Stimulated activated CD8-positive, alpha-beta memory T cell treated with anti-CD3 and anti-CD28 coated beads, Interleukin-12 subunit alpha, Interleukin-12 subunit beta, amount 100 ng/mL, for 24 hours (primary cell): ENCODE measurements around the gene OR10H4.
"Not testable (repeated sequence)": the region's sequence is repeated elsewhere in the genome, so short reads cannot be mapped to it uniquely, and the experiment has no call there.

Source experiments
- DNase-seq: peaks from one replicate; pipeline ENCODE4 v3.0.0-alpha.2; 2020; ENCODE audit errors: extremely low read depth

The OR10H4 gene, protein sequence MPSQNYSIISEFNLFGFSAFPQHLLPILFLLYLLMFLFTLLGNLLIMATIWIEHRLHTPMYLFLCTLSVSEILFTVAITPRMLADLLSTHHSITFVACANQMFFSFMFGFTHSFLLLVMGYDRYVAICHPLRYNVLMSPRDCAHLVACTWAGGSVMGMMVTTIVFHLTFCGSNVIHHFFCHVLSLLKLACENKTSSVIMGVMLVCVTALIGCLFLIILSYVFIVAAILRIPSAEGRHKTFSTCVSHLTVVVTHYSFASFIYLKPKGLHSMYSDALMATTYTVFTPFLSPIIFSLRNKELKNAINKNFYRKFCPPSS

DNA sequence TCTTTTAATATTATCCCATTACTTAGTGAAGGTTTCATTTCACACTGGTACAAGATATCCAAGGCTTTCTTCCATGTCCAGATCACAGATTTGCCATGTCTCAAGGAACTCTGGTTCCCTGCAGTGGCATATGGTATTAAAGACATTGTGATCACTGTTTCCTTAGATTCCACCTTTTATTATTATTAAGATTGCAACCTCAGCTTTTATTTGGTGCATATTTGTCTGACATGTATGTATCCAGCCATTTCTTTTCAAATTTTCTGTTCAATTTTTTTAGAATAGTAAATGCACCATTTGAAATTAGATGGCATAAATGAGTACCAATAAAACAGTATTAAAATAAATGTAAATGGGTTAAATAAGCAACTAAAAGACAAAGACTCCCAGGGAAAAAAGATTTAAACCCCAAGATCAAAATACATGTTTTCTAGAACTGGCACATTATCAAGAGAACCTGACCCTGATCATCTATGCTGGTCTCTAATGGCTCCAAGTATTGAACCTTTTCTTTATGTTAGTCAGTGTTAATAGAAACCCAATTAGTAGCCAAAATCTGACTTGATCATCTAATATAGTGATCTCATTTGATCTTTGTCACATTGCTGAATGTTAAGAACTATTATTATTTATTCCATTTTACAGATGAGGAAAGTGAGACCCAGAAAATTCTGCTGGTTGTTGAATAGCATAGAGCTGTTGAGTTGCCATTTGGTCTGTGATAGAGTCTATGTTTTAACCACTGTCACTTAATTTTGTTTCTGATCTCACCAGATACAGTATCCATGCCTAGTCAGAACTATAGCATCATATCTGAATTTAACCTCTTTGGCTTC is at the start of gene OR10H4:
Gene OR10H4, plus strand, starts transcription at position 786 of the 836 bp plus-strand sequence. Its CDS starts 0 bp downstream, at position 786.
- no peak for DNase-seq

DNA sequence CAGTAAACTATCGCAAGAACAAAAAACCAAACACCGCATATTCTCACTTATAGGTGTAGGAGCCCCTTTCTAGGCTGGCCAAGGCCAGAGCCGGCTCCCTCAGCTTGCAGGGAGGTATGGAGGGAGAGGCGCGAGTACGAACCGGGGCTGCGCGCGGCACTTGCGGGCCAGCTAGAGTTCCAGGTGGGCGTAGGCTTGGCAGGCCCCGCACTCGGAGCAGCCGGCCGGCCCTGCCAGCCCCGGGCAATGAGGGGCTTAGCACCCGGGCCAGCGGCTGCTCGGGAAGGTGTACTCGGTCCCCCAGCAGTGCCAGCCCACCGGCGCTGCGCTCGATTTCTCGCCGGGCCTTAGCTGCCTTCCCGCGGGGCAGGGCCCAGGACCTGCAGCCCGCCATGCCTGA is 49.2 kb upstream of the OR10H4 start:
- DNase-seq: not testable (repeated sequence)

DNA sequence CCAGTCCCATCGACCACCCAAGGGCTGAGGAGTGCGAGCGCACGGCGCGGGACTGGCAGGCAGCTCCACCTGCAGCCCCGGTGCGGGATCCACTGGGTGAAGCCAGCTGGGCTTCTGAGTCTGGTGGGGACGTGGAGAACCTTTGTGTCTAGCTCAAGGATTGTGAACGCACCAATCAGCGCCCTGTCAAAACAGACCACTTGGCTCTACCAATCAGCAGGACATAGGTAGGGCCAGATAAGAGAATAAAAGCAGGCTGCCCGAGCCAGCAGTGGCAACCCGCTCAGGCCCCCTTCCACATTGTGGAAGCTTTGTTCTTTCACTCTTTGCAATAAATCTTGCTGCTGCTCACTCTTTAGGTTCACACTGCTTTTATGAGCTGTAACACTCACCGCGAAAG is 48.8 kb upstream of the OR10H4 start:
- DNase-seq: not testable (repeated sequence)

DNA sequence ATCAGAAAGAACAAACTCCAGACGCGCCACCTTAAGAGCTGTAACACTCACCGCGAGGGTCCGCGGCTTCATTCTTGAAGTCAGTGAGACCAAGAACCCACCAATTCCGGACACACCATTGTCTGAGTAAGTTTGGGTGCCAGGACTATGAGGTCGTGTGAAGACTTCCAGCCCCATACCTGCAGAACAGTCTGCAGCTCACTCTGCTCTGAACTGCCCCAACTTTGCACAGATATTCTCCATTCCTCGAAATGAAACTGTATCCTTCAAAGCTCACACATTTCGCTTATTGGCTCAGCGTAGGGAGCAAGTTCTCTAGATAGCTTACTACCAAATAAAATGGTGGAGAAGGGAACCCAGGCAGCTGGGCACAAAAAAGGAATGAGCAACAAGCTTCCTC is 48.3 kb upstream of the OR10H4 start:
- DNase-seq: no peak

DNA sequence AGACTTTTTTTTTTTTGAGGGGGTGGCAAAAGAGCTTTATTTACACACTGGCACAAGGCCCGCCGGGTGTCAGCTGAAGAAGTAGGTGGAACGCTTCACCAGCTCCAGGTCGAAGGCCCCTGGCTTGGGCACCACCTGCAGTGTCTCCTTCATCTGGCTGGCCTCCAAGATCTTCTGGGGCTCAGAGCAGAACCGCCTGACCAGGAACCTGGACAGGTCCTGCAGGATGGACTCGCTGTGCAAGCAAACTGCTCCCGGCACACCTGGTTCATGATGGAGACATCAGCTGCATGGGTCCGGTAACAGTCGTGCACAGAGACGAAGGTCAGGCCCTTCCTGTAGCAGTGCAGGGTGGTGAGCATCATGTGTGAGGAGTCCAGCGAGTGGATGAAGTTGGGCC is 46.6 kb upstream of the OR10H4 start:
- no peak for DNase-seq

DNA sequence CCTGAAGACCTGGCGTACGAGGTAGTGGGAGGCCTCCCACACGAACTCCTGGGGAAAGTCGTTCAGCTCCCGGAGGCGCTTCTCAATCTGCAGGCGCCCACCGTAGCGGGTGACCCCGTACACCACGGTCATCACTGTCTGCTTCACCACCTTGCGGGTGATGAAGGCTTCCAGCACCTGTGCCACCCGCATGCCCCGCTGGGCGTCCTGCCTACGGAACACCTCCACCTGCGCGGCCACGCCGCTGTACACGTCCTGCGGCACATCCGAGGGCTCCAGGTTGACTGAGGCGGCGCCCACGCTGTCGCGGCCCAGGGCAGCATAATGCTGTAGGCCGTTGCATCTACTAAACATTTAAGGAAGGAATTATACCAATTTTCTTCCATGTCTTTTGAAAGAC is 45.9 kb upstream of the OR10H4 start:
- not testable (repeated sequence) for DNase-seq

DNA sequence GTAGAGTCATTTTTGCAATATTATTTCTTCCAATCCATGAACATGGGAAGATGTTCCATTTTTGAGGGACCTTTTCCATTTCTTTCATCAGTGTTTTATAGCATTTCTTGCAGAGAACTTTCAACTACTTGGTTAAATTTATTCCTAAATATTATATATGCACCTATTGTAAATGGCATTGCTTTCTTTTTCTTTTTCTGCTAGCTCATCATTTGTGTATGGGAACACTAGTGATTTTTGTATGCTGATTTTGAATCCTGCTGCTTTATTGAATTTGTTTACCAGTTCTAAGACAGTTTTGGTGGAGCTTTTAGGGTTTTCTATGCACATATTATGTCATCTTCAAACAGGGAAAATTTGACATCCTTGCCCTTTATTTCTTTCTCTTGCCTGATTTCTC is 43.8 kb upstream of the OR10H4 start:
- DNase-seq: no peak

DNA sequence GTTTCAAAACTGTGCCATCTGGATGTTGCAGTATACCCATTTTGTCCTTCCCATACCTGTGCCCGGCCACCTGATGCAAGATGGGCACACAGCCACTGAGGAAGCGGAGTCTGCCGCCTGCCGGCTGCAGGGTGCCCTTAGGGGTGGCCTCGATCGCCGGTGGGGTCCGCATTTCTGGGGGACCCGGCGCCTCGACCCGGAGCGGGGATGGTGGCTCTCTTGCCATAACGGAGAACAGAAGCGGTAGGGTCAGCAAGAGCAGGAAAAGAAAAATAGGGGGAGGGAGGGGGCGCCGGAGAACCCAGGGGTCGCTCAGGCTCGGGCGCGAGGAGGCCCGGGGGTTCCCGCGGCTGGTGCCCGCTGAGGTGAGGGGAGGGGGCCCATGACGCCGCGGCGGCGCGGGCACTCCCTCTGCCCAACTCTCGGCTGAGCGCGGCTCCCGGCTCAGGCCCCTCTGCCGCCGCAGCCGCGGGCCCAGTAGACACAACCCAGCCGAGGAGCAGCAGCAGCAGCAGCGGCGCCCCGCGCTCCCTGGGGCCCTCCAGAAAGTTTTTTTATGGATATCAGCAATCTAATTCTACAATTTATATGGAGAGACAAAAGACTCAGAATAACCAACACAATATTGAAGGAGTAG is 37.1 kb upstream of the OR10H4 start:
- DNase-seq: no peak

DNA sequence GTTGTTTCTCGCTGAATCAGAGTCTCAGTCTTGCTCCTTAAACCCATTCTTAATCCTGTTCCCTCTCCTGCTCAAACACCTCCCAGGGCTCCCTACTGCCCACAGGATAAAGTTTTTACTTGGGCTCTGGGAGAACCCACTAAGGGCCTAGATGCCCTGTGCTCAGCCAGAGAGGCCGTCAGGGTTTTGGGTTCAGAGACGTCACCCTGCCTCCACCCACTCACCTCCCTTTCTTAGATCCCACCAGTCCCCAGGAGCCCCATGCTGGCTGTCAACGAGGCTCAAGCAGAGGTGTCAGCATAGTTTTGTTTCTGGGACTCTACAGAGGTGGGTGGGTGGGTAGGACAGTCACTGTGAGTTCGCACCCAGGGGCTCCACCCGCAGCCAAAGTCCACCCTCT is 35.4 kb upstream of the OR10H4 start:
- no peak for DNase-seq

DNA sequence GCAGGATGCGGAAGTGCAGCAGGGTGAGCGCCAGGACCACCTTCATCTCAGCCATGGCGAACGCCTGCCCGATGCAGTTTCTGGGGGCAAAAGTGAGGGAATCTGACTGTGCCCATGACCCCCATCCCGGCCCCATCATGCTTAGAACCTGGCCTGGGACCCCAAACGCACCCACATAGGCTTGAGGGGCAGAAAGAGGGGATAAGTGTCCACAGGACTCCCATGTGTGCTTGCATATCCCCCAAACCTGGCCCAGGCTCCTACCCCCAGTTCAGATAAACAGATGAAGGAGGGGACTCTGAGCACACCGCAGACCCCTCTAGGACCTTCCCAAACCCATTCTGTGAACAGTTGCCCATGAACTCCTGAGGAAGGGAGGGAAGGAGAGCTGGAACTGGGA is 35.0 kb upstream of the OR10H4 start:
- DNase-seq: no peak

DNA sequence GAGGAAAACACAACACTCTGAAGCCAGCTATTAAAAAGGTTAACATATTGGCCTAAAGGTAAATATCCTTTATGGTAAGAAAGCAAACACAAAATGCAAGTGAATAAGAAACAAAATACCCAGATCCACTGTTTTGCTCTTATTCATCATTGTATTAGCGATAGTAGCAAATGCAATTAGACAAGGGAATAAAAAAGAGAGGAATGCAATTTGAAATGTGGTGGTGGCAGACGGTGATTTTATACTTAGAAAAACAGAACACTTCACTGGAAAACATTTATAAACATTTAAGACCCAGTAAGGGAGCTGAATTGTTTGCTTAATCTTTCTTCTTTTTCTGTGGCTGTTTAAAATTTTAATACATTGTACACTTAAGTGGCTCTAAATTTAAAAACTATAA is 33.7 kb upstream of the OR10H4 start:
- no peak for DNase-seq

DNA sequence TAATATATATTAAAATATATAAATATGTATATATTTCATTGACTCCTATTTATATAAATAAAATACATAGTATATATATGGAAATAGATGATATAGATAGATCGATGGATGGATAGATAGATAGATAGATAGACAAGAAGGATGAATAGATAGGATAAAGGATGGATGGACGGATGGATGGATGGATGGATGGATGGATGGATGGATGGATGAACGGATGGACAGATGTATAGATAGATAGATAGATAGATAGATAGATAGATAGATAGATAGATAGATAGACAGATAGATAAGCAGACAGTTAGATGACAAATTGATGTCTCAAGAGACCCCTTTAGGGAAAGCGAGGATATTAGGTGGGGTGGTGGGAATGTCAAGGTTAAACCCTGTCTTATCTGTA is 29.6 kb upstream of the OR10H4 start:
- no peak for DNase-seq

DNA sequence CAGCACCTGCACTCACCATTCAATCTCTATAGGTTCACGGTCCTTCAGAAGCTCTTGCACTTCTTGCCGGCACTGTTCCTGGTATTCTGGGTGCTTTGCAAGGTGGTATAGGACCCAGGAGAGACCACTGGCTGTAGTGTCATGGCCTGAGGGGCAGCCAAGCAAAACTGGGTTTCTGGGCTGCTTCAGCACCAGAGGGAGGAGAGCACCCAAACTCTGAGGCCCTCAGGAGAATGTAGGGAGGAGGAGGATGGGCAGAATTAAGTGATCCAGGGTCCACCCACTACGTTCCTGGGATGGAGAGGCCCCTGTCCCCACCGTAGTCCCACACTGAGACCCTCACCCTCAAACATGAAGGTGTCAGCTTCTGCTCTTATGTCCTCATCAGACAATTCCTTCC is 26.8 kb upstream of the OR10H4 start:
- DNase-seq: no peak

DNA sequence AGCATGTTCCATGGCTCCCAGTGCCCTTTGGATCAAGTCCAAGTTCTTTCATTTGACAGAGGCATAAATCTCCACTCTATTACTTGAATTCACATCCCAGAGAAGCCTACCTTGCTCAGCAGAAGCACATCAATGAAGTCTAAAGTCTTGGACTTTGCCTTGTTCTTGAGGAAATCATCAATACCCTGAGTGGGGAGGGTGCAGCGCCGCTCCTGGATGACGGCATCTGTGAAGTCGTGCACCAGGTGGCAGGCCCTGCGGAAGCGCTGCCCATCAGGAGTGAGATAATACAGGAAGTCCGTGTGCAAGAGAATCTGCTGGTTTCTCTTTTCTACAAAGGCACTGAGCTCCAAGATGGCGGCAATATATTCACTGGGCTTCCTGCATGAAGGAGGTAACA is 25.1 kb upstream of the OR10H4 start:
- no peak for DNase-seq

DNA sequence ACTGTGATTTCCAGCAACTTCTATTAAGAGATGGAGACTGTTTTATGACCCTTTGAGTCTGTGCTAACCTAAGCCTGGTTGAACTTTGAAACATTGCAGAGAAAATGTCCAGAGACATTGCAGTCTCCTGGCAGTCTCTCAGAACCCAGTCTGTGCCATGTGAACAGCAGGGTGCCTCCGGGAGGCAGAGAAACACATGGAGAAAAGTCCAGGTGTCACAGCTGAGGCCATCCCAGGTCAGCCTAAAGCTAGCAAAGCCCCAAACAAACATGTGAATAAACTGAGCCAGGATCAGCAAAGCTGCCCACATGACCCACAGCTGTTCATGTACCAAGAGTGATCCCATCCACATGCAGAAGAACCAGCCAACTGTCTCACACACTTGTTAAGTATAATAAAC is 22.3 kb upstream of the OR10H4 start:
- no peak for DNase-seq

DNA sequence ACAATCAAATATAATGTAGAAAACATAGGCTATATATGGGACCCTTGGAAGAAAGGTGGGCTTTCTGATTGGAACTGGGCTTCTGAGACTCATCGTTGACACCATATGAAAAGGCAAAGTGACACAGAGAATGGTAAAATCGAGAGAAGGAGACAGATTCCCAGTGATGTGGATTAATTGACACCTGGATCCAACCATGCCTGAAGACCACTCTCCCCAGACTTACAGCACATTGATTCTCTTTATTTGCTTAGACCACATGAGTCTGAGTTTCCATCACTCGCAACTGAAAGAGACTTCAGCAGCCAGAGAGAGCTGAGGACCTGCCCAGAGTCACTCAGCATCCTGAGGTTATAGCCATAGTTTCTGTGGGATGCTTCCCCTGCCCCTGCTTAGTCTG is 20.5 kb upstream of the OR10H4 start:
- DNase-seq: no peak

DNA sequence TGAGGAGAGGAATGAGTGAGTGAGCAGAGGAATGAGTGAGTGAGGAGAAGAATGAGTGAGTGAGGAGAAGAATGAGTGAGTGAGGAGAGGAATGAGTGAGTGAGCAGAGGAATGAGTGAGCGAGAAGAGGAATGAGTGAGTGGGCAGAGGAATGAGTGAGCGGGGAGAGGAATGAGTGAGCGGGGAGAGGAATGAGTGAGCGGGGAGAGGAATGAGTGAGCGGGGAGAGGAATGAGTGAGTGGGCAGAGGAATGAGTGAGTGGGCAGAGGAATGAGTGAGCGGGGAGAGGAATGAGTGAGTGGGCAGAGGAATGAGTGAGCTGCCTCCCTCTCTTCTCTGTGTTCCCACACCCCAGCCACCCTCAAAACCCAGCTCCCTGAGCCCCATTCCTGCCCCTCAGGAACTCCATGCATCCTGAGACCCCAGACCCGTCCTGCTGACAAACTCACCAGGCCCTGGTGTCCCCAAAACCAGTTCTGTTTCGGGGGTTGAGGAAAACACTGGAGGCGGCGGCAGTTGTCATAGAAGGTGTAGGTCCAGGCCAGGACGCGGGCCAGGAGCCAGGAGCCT is 15.0 kb upstream of the OR10H4 start:
- DNase-seq: not testable (repeated sequence)

DNA sequence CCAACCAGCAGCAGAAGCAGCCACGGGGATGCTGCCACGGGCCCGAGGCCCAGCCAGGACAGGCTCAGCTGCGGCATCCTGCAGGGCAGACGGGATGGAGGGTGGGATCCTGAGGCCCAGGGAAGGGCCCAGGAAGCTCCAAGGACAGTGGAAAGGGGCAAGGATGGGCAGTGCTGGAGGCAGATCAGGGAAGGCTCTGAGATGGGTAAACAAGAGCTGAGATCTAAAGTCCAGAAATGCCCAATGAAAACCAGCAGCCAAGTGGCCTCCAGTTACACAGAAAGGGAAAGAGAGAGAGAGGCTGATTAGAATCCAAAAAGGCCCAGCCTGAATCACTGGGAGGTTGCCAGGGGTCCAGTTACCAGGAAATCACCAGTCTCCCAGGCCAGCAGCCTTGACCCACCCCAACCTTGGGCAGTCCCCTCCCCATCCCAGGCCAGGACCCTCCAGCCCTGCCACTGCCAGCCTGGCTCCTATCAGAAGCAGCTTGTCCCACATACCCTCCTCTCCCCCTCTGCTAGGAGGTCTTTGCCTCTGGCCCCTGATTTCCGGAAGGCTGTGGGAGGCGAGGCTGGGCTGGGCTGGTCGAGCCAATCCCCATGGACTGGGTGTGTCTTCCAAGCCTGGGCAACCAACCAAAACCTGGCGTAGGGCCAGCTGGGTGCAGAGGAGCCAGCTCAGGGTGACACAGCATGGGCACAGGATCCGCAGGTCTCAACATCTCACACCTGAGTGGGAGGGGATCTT is 14.3 kb upstream of the OR10H4 start, which contains the start of gene CYP4F11:
Gene CYP4F11, minus strand, starts transcription at position 198 of the 747 bp plus-strand sequence. Its CDS starts 121 bp downstream, at position 77.
- no peak for DNase-seq

DNA sequence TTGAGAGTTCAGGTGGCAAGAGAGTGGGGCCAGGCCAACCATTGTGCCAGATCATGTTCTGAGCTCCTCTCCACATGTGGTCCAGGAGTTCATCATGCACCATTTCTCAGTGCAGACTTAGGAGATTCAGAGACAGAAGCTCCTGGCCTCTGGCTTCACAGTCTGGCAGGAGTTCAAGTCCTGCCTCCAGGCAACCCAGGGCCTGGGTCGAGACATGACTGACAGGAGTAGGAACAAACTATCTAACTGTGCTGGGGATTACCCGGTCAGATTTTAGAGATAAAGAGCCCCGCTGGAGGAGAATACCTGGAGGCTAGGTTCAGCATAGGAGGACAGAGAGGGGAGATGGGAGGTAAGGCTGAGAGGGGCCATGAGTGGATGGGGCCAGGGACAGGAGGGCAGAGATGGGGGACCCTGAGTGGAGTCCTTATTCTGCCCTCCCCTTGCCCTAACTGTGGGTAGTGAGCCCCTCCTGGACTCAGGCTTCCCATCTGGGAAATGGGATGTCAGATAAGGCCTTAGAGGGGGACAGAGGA is 13.6 kb upstream of the OR10H4 start:
- no peak for DNase-seq

DNA sequence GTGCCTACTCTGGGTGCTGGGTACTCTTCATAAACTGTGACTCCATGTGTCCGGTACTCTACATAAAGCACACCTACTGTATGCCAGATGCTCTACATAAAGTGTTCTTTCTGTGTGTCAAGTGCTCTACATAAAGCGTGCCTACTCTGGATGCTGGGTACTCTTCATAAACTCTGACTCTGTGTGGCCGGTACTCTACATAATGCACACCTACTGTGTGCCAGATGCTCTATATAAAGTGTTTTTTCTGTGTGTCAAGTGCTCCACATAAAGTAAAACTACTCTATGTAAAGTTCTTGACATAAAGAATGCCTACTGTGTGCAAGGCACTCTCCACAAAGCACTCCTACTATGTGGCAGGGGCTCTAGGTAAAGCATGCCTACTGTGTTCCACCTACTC is 12.6 kb upstream of the OR10H4 start:
- no peak for DNase-seq

DNA sequence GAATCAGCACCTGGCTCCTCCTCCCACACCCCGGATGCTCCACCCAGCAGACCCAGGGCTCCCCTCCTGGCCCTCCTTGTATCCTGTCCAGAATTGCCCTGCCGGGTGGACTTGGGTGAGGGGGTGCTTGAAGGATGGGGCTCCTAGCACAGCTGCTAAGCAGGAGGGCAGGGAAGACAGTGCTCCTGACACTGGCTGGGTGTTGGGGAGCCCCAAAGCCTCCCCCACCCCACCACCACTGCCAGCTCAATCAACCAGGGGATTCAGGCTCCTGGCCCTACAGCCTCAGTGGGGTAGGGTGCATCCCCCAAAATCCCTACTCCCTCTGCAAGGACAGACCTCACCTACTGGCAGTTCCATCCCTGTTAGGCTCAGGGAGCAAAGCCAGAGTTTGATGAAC is 11.9 kb upstream of the OR10H4 start:
- DNase-seq: no peak
